Dedifferentiated amniotic fluid mesenchymal stem cell (primary cell): ENCODE measurements around the gene IL11RA.

Source experiments
- DNase-seq: peaks from one replicate; pipeline ENCODE4 v3.0.0-alpha.2; 2016; ENCODE audit errors: extremely low spot score

IL11RA gene

GRCh38 chr9:34653151-34654072 is 1.4 kb downstream of the IL11RA start:
- DNase-seq, result peak; percentile 31

- DNase-seq, result peak; percentile 76
Observed at GRCh38 chr9:34654323-34655051, 2.5 kb downstream of the IL11RA start.

- DNase-seq, result no peak
Observed at GRCh38 chr9:34655394-34655793, 3.4 kb downstream of the IL11RA start.

GRCh38 chr9:34656992-34657391 is 5.0 kb downstream of the IL11RA start:
- no peak for DNase-seq

- no peak for DNase-seq
Observed at GRCh38 chr9:34658461-34658860, 6.5 kb downstream of the IL11RA start.

- DNase-seq, result no peak
Observed at GRCh38 chr9:34659592-34660253, 7.7 kb downstream of the IL11RA start.

GRCh38 chr9:34662526-34663302 is 10.7 kb downstream of the IL11RA start, which contains the start of gene CCL27:
Gene CCL27 (minus strand): TSS chr9:34662657. CDS start chr9:34662633, 24 bp downstream.
- no peak for DNase-seq

GRCh38 chr9:34663303-34663605 is 11.3 kb downstream of the IL11RA start:
- DNase-seq, result no peak

GRCh38 chr9:34664281-34665066 is 12.5 kb downstream of the IL11RA start:
- DNase-seq, result peak; percentile 60

- no peak for DNase-seq
Observed at GRCh38 chr9:34665067-34665380, 13.0 kb downstream of the IL11RA start.

- peak; percentile 97 for DNase-seq
Observed at GRCh38 chr9:34665381-34666250, 13.6 kb downstream of the IL11RA start.

- no peak for DNase-seq
Observed at GRCh38 chr9:34669809-34670562, 18.0 kb downstream of the IL11RA start.

- no peak for DNase-seq
Observed at GRCh38 chr9:34671307-34671706, 19.3 kb downstream of the IL11RA start.

GRCh38 chr9:34674440-34674839 is 22.5 kb downstream of the IL11RA start:
- no peak for DNase-seq

GRCh38 chr9:34675048-34675714 is 23.2 kb downstream of the IL11RA start:
- no peak for DNase-seq

- DNase-seq, result no peak
Observed at GRCh38 chr9:34675869-34676268, 23.9 kb downstream of the IL11RA start.

GRCh38 chr9:34684145-34684544 is 32.2 kb downstream of the IL11RA start:
- DNase-seq, result no peak

GRCh38 chr9:34684816-34685215 is 32.8 kb downstream of the IL11RA start:
- DNase-seq, result no peak

- no peak for DNase-seq
Observed at GRCh38 chr9:34685591-34685990, 33.6 kb downstream of the IL11RA start.
